B cell (primary cell): ENCODE data around the gene PPP1R12C. TPM values are rescaled to one million over a fixed set of nuclear protein-coding genes. Genes with fewer than 3 reads are reported as not detected.

Source experiments
- ATAC-seq: fragments of 200-7000 bp; cut with Tn5 transposase; one replicate; pipeline ENCODE4 v1.10.0; 2021; ENCODE audit warnings: low read depth, mild to moderate bottlenecking, moderate number of reproducible peaks, moderate library complexity
- CTCF ChIA-PET: fragments of 350-600 bp; sonication (Branson Sonifier 250); formaldehyde crosslinking; loops from one replicate; lab custom pipeline; 2021; ENCODE audit warnings: antibody characterized with exemption, inconsistent platforms; lab: Charles Lee
- POLR2A ChIA-PET: fragments of 350-600 bp; sonication (Branson Sonifier 250); formaldehyde crosslinking; loops from one replicate; lab custom pipeline; 2021; ENCODE audit warnings: antibody characterized with exemption; lab: Charles Lee
- DNase-seq: peaks from one replicate; pipeline ENCODE4 v3.0.0; 2013
- H2AFZ ChIP-seq: 2 replicates; pipeline ENCODE4 v1.6.1; 2012; ENCODE audit warnings: mild to moderate bottlenecking, low read depth, low read length; ENCODE audit not compliant: insufficient read depth, poor library complexity, severe bottlenecking
- H3K27ac ChIP-seq, 2 donors: 1 replicate in 1 of 2; 2 replicates in 1 of 2; pipeline ENCODE4 v1.5.1; 2012 to 2013; ENCODE audit warnings: low read length in 2 of 2, mild to moderate bottlenecking in 2 of 2, moderate library complexity in 1 of 2
- H3K27me3 ChIP-seq, 4 experiments: fragments of 200-600 bp in 1 of 4; sonication (generic) in 1 of 4; replicated peaks in 1 of 4; 1 replicate in 2 of 4; 2 replicates in 2 of 4; pipeline versions ENCODE4 v1.6.1 to v1.7.0; 2013 to 2016; ENCODE audit warnings: low read length in 3 of 4, mild to moderate bottlenecking in 2 of 4, mixed read lengths in 1 of 4, moderate library complexity in 1 of 4; ENCODE audit not compliant: insufficient read depth in 4 of 4, control insufficient read depth in 3 of 4; ENCODE audit errors: control extremely low read depth in 1 of 4
- H3K36me3 ChIP-seq, 2 experiments: replicated peaks in 1 of 2; 1 replicate in 1 of 2; 2 replicates in 1 of 2; pipeline versions ENCODE4 v1.6.1 to v1.7.1; 2013; ENCODE audit warnings: low read length in 1 of 2; ENCODE audit not compliant: insufficient read depth in 2 of 2, control insufficient read depth in 1 of 2; ENCODE audit errors: control extremely low read depth in 1 of 2, extremely low read depth in 1 of 2
- H3K4me1 ChIP-seq, 2 donors: fragments of 200-600 bp in 1 of 2; sonication (generic) in 1 of 2; 1 replicate in 1 of 2; 2 replicates in 1 of 2; pipeline versions ENCODE4 v1.5.1 to v1.6.1; 2013 to 2017; ENCODE audit warnings: low read length in 2 of 2; ENCODE audit not compliant: control insufficient read depth in 2 of 2, insufficient read depth in 2 of 2
- H3K4me2 ChIP-seq: replicated peaks from 2 replicates; pipeline ENCODE3; 2012; ENCODE audit warnings: mild to moderate bottlenecking, low read depth, low read length; ENCODE audit not compliant: poor library complexity, severe bottlenecking
- H3K4me3 ChIP-seq, 5 experiments: fragments of 200-600 bp in 1 of 5; sonication (generic) in 1 of 5; 1 replicate in 3 of 5; 2 replicates in 2 of 5; pipeline versions ENCODE4 v1.5.1 to v1.7.0; 2011 to 2016; ENCODE audit warnings: low read length in 4 of 5, mild to moderate bottlenecking in 4 of 5, low read depth in 2 of 5, control low read depth in 1 of 5, moderate library complexity in 1 of 5; ENCODE audit not compliant: insufficient read depth in 1 of 5; ENCODE audit errors: control extremely low read depth in 1 of 5, extremely low read depth in 1 of 5
- H3K79me2 ChIP-seq: fragments of 200-600 bp; sonication (generic); one replicate; pipeline ENCODE4 v1.6.0; 2016; ENCODE audit warnings: low read length; ENCODE audit not compliant: control insufficient read depth, insufficient read depth
- H3K9ac ChIP-seq: fragments of 200-600 bp; sonication (generic); 2 replicates; pipeline ENCODE4 v1.6.1; 2017; ENCODE audit warnings: mild to moderate bottlenecking, low read length, moderate library complexity
- H3K9me3 ChIP-seq, 3 donors: one replicate each; pipeline versions ENCODE4 v1.6.1 to v1.7.1; 2013; ENCODE audit warnings: low read length in 2 of 3; ENCODE audit not compliant: control insufficient read depth in 2 of 3, insufficient read depth in 1 of 3; ENCODE audit errors: control extremely low read depth in 1 of 3
- H4K20me1 ChIP-seq: 2 replicates; pipeline ENCODE4 v1.6.0; 2012; ENCODE audit warnings: mild to moderate bottlenecking, low read length; ENCODE audit not compliant: insufficient read depth, control insufficient read depth, poor library complexity, severe bottlenecking
- H3K27ac Mint-ChIP-seq: one replicate; pipeline ENCODE4 v1.8.0; 2021; ENCODE audit warnings: mixed read lengths
- H3K27me3 Mint-ChIP-seq: one replicate; pipeline ENCODE4 v1.8.0; 2021; ENCODE audit warnings: mixed read lengths
- H3K4me1 Mint-ChIP-seq: one replicate; pipeline ENCODE4 v1.8.0; 2021; ENCODE audit warnings: mixed read lengths
- H3K4me3 Mint-ChIP-seq: one replicate; pipeline ENCODE4 v1.8.0; 2021; ENCODE audit warnings: mixed read lengths
- H3K9me3 Mint-ChIP-seq: one replicate; pipeline ENCODE4 v1.8.0; 2022; ENCODE audit warnings: mixed read lengths; ENCODE audit not compliant: insufficient read depth
- CTCF ChIP-seq: fragments of 200-600 bp; IDR thresholded peaks from one replicate; pipeline ENCODE4 v1.8.0; 2022; ENCODE audit warnings: antibody characterized with exemption, mild to moderate bottlenecking
- EZH2 ChIP-seq: IDR thresholded peaks from 2 replicates; pipeline ENCODE4 v1.6.1; 2012; ENCODE audit warnings: borderline replicate concordance, low read depth, mild to moderate bottlenecking, moderate library complexity, low read length; ENCODE audit not compliant: insufficient read depth, poor library complexity, severe bottlenecking
- WGBS: methylation state at CpG from one replicate; pipeline ENCODE4 v1.1.5; 2013; ENCODE audit warnings: missing lambda C conversion rate; ENCODE audit not compliant: insufficient coverage; 5-methylcytosine and 5-hydroxymethylcytosine counted together
- intact Hi-C: fragments of 100-400 bp; cut with micrococcal nuclease; formaldehyde crosslinking; loops from one replicate; pipeline ENCODE4 v1.10.0; 2022
- polyA plus RNA-seq: library from polyadenylated mRNA; depleted of rRNA; stranded (reverse); fragments of >200 nt; gene quantifications from 2 replicates; pipeline ENCODE4 v1.2.3, GENCODE V29; 2012
- total RNA-seq, 2 donors: library from RNA; stranded (reverse); fragments of 120-200 nt in 1 of 2; gene quantifications; 1 replicate in 1 of 2; 2 replicates in 1 of 2; pipeline versions ENCODE4 v1.2.3 to v1.2.4, GENCODE V29; 2013 to 2022

Gene PPP1R12C
- total and polyA plus RNA-seq, 2 donors (not counting 1 experiment from before 2014, with no cell fraction given), result 145 to 179 TPM

- Histone ChIP-seq H3K4me3 (peak overlapping the region in 3 of 5 experiments; percentile 81 to 98 (median 86)), H3K79me2 (peaks cover 46% of the 10 kb centered on the region), H3K27me3 (no peaks in the 10 kb centered on the region), H3K9me3 (no peaks in the 10 kb centered on the region), H4K20me1 (peaks cover 60% of the 10 kb centered on the region), H3K9ac (peak overlapping the region; percentile 93), H3K36me3 (peaks cover 0 to 11% of the 10 kb centered on the region in 2 experiments), H3K4me2 (peak overlapping the region; percentile 98), H2AFZ (no peak overlapping the region), H3K4me1 (peaks cover 12 to 44% of the 10 kb centered on the region in 2 donors), H3K27ac (peak overlapping the region in 1 of 2 donors; percentile 36)
- ChIA-PET CTCF (interaction anchor here (3.0 kb wide), 1 partner anchor 27 kb away, joined by 14 read pairs; no protein-coding TSS in a partner anchor), POLR2A (interaction anchor here (1.3 to 1.7 kb wide), 2 partner anchors 30 to 539 kb away, joined by 3 to 4 read pairs; partner anchors contain the start of gene U2AF2)
- no peak for TF ChIP-seq EZH2
- TF ChIP-seq CTCF, result no peak
- peaks cover 48% of the 10 kb centered on the region for H3K4me1 Mint-ChIP-seq
- H3K27ac Mint-ChIP-seq, result peak overlapping the region; percentile 90
- 93% methylated on average over 8 of the region's 13 CpGs for WGBS
- intact Hi-C loops, result loop anchor here (5.0 to 10.0 kb wide), 4 partner anchors 111 to 1001 kb away; partner anchors contain the start of genes EPN1, PRPF31 and TFPT
- peak overlapping the region; percentile 88 for H3K4me3 Mint-ChIP-seq
- H3K9me3 Mint-ChIP-seq, result no peaks in the 10 kb centered on the region
- DNase-seq (no peak), ATAC-seq (no peak)
- H3K27me3 Mint-ChIP-seq, result no peaks in the 10 kb centered on the region
Measured at GRCh38 chr19:55115446-55116065, 1.9 kb downstream of the PPP1R12C start.
